Measurements from ENCODE around the gene STAU1. TPM values are rescaled to one million over a fixed set of nuclear protein-coding genes. Genes with fewer than 3 reads are reported as not detected.

The STAU1 gene
- polyA plus RNA-seq, 1 of the 3 experiments (the other 2 are of a cell fraction), result 48.2 TPM

DNA sequence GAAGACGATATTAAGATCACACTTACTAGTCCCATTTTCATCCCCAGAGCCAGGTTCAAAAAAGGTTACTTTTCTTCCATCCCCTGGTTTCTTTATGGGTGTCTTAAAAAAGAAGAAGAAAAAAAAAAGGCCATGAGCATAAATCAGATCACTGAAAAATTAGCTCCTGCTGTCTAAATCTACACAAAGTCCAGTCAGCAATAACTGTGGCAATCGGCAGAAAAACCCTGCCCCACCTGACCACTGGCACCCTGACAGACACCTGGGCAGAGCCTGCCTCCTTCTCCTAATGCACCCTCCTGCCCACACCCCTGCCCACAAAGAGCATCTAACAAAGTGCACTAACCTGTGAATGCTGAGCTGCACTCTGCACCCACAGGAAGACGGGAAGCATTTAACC is 69.8 kb downstream of the STAU1 start (continued):
- TF ChIP-seq, protein P1, sequence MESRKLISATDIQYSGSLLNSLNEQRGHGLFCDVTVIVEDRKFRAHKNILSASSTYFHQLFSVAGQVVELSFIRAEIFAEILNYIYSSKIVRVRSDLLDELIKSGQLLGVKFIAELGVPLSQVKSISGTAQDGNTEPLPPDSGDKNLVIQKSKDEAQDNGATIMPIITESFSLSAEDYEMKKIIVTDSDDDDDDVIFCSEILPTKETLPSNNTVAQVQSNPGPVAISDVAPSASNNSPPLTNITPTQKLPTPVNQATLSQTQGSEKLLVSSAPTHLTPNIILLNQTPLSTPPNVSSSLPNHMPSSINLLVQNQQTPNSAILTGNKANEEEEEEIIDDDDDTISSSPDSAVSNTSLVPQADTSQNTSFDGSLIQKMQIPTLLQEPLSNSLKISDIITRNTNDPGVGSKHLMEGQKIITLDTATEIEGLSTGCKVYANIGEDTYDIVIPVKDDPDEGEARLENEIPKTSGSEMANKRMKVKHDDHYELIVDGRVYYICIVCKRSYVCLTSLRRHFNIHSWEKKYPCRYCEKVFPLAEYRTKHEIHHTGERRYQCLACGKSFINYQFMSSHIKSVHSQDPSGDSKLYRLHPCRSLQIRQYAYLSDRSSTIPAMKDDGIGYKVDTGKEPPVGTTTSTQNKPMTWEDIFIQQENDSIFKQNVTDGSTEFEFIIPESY (IDR thresholded peaks at IDR 0.05; ENCODE audit: borderline replicate concordance, low read depth), result no peak

DNA sequence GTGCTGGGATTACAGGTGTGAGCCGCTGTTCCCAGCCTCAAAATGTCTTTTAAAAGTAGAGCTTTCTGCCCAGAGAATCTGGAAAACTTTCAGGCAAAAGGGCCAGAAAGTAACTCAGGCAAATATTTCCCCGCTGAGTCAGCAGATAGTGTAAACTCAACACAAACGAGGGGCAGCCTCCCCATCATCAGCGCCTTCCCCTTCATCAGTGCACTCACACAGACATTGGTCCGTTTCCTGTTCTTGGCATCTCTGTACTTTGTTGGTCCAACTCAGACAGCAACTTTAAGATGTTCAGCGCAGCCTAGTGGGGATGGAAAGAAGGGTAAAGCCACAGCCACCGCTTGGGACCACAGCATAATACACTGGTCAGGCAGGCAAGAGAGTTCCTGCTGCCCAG is 72.6 kb downstream of the STAU1 start:
- Histone ChIP-seq H3K4me1 (ENCODE audit: control insufficient read depth in 1 of 2, insufficient read depth in 2 of 2, low read depth in 1 of 2, low read length in 1 of 2) (no peaks in the 10 kb centered on the region), H3K4me2 (no peak overlapping the region), H3K27me3 (ENCODE audit: insufficient read depth) (no peaks in the 10 kb centered on the region), H3K79me2 (ENCODE audit: insufficient read depth) (no peaks in the 10 kb centered on the region), H3K4me3 (ENCODE audit: low read depth in 2 of 2, low read length in 1 of 2) (no peak overlapping the region), H3K9ac (no peak overlapping the region), H3K27ac (ENCODE audit: low read depth in 2 of 2, low read length in 1 of 2) (no peak overlapping the region), H2AFZ (ENCODE audit: low read depth) (no peak overlapping the region), H4K20me1 (ENCODE audit: insufficient read depth) (no peaks in the 10 kb centered on the region), H3F3A (replicated peaks; ENCODE audit: insufficient read depth) (peaks cover 2% of the 10 kb centered on the region), H3K9me2 (no peaks in the 10 kb centered on the region), H3K9me3 (no peaks in the 10 kb centered on the region), H3K36me3 (replicated peaks in 1 of 2; ENCODE audit: control insufficient read depth in 1 of 2, insufficient read depth in 2 of 2, low read length in 1 of 2) (peaks cover 61 to 65% of the 10 kb centered on the region in 2 experiments)
- ChIA-PET CTCF (interaction anchor here (0.7 kb wide), 1 partner anchor 87 kb away, joined by 3 read pairs; no protein-coding TSS in a partner anchor), POLR2A (no interaction called here)
- DNase-seq, result no peak
- TF ChIP-seq SMC3 (IDR thresholded peaks at IDR 0.05; ENCODE audit: low read depth, low read length) (no peak), MEF2A (IDR thresholded peaks at IDR 0.05; ENCODE audit: borderline replicate concordance, low read depth) (no peak), IRF3 (IDR thresholded peaks at IDR 0.05; ENCODE audit: low read depth, low read length) (no peak), GATA2 (CRISPR knock-in tag; IDR thresholded peaks at IDR 0.05) (no peak), RCOR1 (IDR thresholded peaks at IDR 0.05; ENCODE audit: low read length) (no peak), NRF1 (IDR thresholded peaks at IDR 0.05; ENCODE audit: low read depth, low read length) (no peak), MXI1 (IDR thresholded peaks at IDR 0.05; ENCODE audit: low read depth, low read length) (no peak), FOXJ3 (CRISPR knock-in tag; IDR thresholded peaks at IDR 0.05) (no peak), RFX5 (IDR thresholded peaks at IDR 0.05; ENCODE audit: low read length) (no peak), CHD2 (IDR thresholded peaks at IDR 0.05; ENCODE audit: low read length, partially characterized antibody) (no peak), TCF12 (IDR thresholded peaks at IDR 0.05) (no peak), REST (IDR thresholded peaks at IDR 0.05; ENCODE audit: low read depth, low read length) (no peak), FOSL2 (IDR thresholded peaks at IDR 0.05; ENCODE audit: borderline replicate concordance, low read depth) (no peak), EP300 (IDR thresholded peaks at IDR 0.05; ENCODE audit: borderline replicate concordance in 1 of 2, low read depth in 1 of 2, low read length in 1 of 2) (no peak), POLR2AphosphoS5 (IDR thresholded peaks at IDR 0.05; ENCODE audit: low read depth, low read length) (no peak), JUND (IDR thresholded peaks at IDR 0.05) (no peak), ELF1 (IDR thresholded peaks at IDR 0.05) (no peak), YY1 (IDR thresholded peaks at IDR 0.05; ENCODE audit: low read depth) (no peak)
- TF ChIP-seq, protein P2, sequence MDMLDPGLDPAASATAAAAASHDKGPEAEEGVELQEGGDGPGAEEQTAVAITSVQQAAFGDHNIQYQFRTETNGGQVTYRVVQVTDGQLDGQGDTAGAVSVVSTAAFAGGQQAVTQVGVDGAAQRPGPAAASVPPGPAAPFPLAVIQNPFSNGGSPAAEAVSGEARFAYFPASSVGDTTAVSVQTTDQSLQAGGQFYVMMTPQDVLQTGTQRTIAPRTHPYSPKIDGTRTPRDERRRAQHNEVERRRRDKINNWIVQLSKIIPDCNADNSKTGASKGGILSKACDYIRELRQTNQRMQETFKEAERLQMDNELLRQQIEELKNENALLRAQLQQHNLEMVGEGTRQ (IDR thresholded peaks at IDR 0.05; ENCODE audit: borderline replicate concordance, low read depth, low read length), result no peak
- WGBS (ENCODE audit: low lambda C conversion rate), result 91% methylated on average over 7 of the region's 7 CpGs
